Tibial artery (tissue), 4 donors: ENCODE data around the gene SERTAD2.

Source experiments
- DNase-seq, 2 donors: peaks; one replicate each; pipeline ENCODE4 v3.0.0-alpha.2; 2019
- H3K27ac ChIP-seq, 2 donors: fragments of 200-600 bp; sonication (generic) in 1 of 2; 1 replicate in 1 of 2; 2 replicates in 1 of 2; pipeline ENCODE4 v1.5.1; 2018 to 2019; ENCODE audit warnings: mild to moderate bottlenecking in 1 of 2
- H3K27me3 ChIP-seq, 2 donors: fragments of 200-600 bp; sonication (generic) in 1 of 2; one replicate each; pipeline versions ENCODE4 v1.5.1 to v1.6.0; 2016 to 2019
- H3K36me3 ChIP-seq, 3 donors: fragments of 200-600 bp; sonication (generic) in 2 of 3; one replicate each; pipeline ENCODE4 v1.5.1; 2016 to 2019; ENCODE audit warnings: mild to moderate bottlenecking in 2 of 3
- H3K4me1 ChIP-seq, 4 donors: fragments of 200-600 bp; sonication (generic) in 2 of 4; 1 replicate in 3 of 4; 2 replicates in 1 of 4; pipeline ENCODE4 v1.5.1; 2016 to 2019
- H3K4me3 ChIP-seq, 2 donors: fragments of 200-600 bp; sonication (generic) in 1 of 2; 1 replicate in 1 of 2; 2 replicates in 1 of 2; pipeline ENCODE4 v1.5.1; 2018 to 2019; ENCODE audit warnings: mild to moderate bottlenecking in 2 of 2
- H3K9me3 ChIP-seq, 3 donors: fragments of 200-600 bp; sonication (generic) in 1 of 3; one replicate each; pipeline ENCODE4 v1.5.1; 2016 to 2019
- CTCF ChIP-seq, 2 experiments: fragments of 200-600 bp in 1 of 2; fragments of 450-650 bp in 1 of 2; IDR thresholded peaks; one replicate each; pipeline ENCODE4 v1.5.1; 2017 to 2019; ENCODE audit warnings: antibody characterized with exemption in 2 of 2, mild to moderate bottlenecking in 1 of 2, moderate library complexity in 1 of 2
- intact Hi-C: fragments of 100-400 bp; cut with DNase I; formaldehyde crosslinking; loops from one replicate; pipeline ENCODE4 v1.15.0; 2023; ENCODE audit warnings: low total_unique reads

SERTAD2 gene

GRCh38 chr2:64646007-64646880, 7.5 kb downstream of the SERTAD2 start:
- peak overlapping the region; percentile 73 to 76 for H3K27ac ChIP-seq
- H3K4me3 ChIP-seq, result peak overlapping the region in 1 of 2 donors; percentile 2
- H3K9me3 ChIP-seq, result no peaks in the 10 kb centered on the region
- no peaks in the 10 kb centered on the region for H3K27me3 ChIP-seq
- no peaks in the 10 kb centered on the region for H3K36me3 ChIP-seq
- peak; percentile 85 to 93 for TF ChIP-seq CTCF (IDR thresholded peaks at IDR 0.05)
- DNase-seq, result peak; percentile 87 to 91
- intact Hi-C loops, result loop anchor here (5.0 kb wide), 1 partner anchor 121 kb away; no protein-coding TSS in a partner anchor
- H3K4me1 ChIP-seq, result peaks cover 0 to 54% (median 26%) of the 10 kb centered on the region in 4 donors

GRCh38 chr2:64644458-64645382, 9.0 kb downstream of the SERTAD2 start:
- H3K4me3 ChIP-seq, result peak overlapping the region; percentile 51 to 56
- H3K9me3 ChIP-seq, result no peaks in the 10 kb centered on the region
- H3K36me3 ChIP-seq, result no peaks in the 10 kb centered on the region
- no peaks in the 10 kb centered on the region for H3K27me3 ChIP-seq
- no peak for TF ChIP-seq CTCF (IDR thresholded peaks at IDR 0.05)
- H3K27ac ChIP-seq, result peak overlapping the region; percentile 73 to 76
- DNase-seq, result peak; percentile 84 to 85
- intact Hi-C loops, result loop anchor here (5.0 kb wide), 2 partner anchors 123 to 223 kb away; no protein-coding TSS in a partner anchor
- peaks cover 0 to 57% (median 30%) of the 10 kb centered on the region in 4 donors for H3K4me1 ChIP-seq

- TF ChIP-seq CTCF (IDR thresholded peaks at IDR 0.05), result no peak
- H3K4me3 ChIP-seq, result peak overlapping the region; percentile 51 to 56
- no peaks in the 10 kb centered on the region for H3K36me3 ChIP-seq
- H3K27me3 ChIP-seq, result no peaks in the 10 kb centered on the region
- no peaks in the 10 kb centered on the region for H3K9me3 ChIP-seq
- DNase-seq, result no peak
- intact Hi-C loops, result loop anchor here (5.0 kb wide), 1 partner anchor 223 kb away; no protein-coding TSS in a partner anchor
- H3K4me1 ChIP-seq, result peaks cover 0 to 50% (median 30%) of the 10 kb centered on the region in 4 donors
- H3K27ac ChIP-seq, result peak overlapping the region; percentile 73 to 76
Measured at GRCh38 chr2:64643838-64644457, 9.8 kb downstream of the SERTAD2 start.

- H3K27me3 ChIP-seq, result no peaks in the 10 kb centered on the region
- peaks cover 0 to 46% (median 24%) of the 10 kb centered on the region in 4 donors for H3K4me1 ChIP-seq
- DNase-seq, result no peak
- H3K4me3 ChIP-seq, result no peak overlapping the region
- no peak overlapping the region for H3K27ac ChIP-seq
- no peak for TF ChIP-seq CTCF (IDR thresholded peaks at IDR 0.05)
- H3K9me3 ChIP-seq, result no peaks in the 10 kb centered on the region
- peaks cover 0 to 3% (median under 1%) of the 10 kb centered on the region in 3 donors for H3K36me3 ChIP-seq
- intact Hi-C loops, result loop anchor here (5.0 kb wide), 1 partner anchor 226 kb away; no protein-coding TSS in a partner anchor
Measured at GRCh38 chr2:64641599-64641998, 12.1 kb downstream of the SERTAD2 start.
